Stimulated activated CD4-positive, alpha-beta T cell treated with anti-CD3 and anti-CD28 coated beads, Interleukin-1b, Interleukin-23, amount 100 ng/mL, for 4 hours (primary cell): ENCODE data around the gene TSPY2.
"Not testable (repeated sequence)": the region's sequence is repeated elsewhere in the genome, so short reads cannot be mapped to it uniquely, and the experiment has no call there.

Source experiments
- DNase-seq, 2 donors: peaks; one replicate each; pipeline ENCODE4 v3.0.0-alpha.2; 2020; ENCODE audit warnings: low read depth in 2 of 2

Gene TSPY2

GRCh38 chrY:6245923-6246322 lies at the start of gene TSPY2:
TSS of gene TSPY2 (plus strand) at chrY:6246223. CDS start at chrY:6246269, 46 bp downstream.
- not testable (repeated sequence) for DNase-seq

- not testable (repeated sequence) for DNase-seq
These were observed 36.5 kb upstream of the TSPY2 start for GRCh38 chrY:6209565-6209964.

DNA sequence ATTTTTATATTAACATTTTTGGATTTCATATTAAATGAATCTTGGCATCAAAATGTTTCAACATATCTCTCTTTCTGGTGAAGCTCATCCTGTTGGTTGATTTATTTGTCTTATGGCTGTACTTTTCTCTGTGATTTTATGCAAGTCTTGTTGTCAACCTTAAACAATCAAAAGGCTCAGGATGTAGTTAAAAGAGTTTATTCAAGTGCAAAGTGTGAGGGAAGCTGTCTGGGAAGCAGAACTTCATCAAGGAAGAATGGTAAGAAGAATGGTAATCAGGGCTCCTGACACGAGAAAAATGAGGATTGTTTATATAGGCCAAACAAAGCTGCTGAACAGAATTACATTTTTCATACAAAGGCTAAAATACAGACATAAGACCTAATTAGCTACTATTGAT lies 29.0 kb upstream of the TSPY2 start:
- DNase-seq, result not testable (repeated sequence)

- not testable (repeated sequence) for DNase-seq
These were observed 23.8 kb downstream of the TSPY2 start for GRCh38 chrY:6269839-6270238.
